Measurements from ENCODE around the gene PIGA.
"Not testable (repeated sequence)": the region's sequence is repeated elsewhere in the genome, so short reads cannot be mapped to it uniquely, and the experiment has no call there.

PIGA gene

GRCh38 chrX:15320297-15320696 is 15.0 kb downstream of the PIGA start:
- DNase-seq, result no peak

DNA sequence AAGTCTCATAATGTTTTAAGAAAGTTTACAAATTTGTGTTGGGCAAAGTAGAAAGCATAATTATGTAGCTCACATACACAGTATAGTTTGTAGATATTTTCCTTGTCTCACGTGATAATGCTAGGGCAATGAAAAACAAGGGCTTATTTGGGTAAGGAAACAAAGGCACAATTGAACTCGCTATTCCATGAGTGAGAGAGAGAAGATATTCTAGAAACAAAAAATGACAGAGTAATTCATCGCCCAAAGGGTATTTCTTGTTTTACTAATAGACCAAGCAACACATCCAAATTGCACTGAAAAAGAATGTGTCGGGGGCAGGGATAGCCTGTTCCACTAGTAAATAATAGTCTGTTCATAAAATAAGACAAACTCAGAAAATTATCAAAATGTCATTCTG is 16.2 kb downstream of the PIGA start:
- DNase-seq, result no peak

- no peak for DNase-seq
Observed at GRCh38 chrX:15315509-15315908, 19.8 kb downstream of the PIGA start, which contains the start of gene ASB11. TSS of gene ASB11 (minus strand) at chrX:15315640. CDS start at chrX:15315605, 35 bp downstream.

- no peak for DNase-seq
Observed at GRCh38 chrX:15314472-15314871, 20.9 kb downstream of the PIGA start.

- no peak for DNase-seq
Observed at GRCh38 chrX:15311119-15311518, 24.2 kb downstream of the PIGA start.

DNA sequence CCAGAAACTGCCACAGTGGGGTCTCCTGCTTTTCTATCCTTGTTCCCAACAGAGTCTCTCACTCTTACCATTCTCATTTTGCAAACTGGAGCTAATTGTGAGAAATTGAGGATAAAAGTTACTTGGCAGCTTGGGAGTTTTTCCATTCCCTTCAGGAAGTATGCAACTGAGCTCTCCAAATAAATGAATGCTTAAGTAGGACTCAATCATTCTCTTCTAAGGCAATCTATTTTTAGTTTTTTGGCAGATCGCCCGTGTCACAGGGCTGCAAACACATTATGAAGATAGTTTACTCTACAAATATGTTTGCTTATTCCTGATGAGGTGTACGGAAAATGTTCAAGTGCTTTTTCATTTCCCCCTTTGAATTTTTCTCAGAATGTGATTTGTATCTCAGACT is 25.2 kb downstream of the PIGA start:
- DNase-seq, result peak; percentile 59

- not testable (repeated sequence) for DNase-seq
Observed at GRCh38 chrX:15305899-15306298, 29.4 kb downstream of the PIGA start.

DNA sequence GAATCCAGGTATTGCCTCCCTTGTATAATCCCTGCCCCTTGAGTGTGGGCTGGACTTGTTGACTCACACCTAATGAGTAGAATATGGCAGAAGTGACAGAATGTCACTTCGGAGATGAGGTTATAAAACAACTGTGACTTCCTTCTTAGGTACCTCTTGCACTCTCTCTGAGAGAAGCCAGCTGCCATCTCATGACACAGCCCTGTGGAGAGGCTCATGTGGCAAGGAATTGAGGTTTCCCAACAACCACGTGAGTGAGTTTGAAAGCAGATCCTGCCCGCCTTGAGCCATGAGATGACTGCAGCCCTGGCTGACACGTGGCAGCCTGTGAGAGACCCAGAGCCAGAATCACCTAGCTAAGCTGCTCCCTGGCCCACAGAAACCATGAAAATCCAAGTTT is 33.4 kb downstream of the PIGA start:
- peak; percentile 44 for DNase-seq

GRCh38 chrX:15299941-15300851 is 35.1 kb downstream of the PIGA start:
- peak; percentile 40 for DNase-seq

DNA sequence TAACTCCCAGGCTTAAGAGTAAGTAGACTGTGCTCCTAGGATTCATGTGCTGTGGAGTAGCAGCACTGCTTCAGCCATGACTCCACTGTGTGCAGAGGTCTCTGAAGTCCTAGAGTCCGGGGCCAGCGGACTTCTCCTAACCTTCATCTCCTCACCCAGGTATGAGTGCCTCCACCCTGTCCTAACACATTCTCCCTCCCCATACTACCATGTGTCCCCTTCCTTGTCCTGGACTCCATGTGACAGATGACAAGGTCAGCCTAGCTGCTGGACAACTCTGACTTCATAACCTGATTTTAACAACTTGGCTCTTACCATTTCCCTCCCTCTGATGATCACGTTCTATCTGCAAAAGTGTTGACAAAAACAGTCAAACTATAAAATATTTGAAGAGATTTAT is 36.5 kb downstream of the PIGA start:
- DNase-seq, result no peak

- no peak for DNase-seq
Observed at GRCh38 chrX:15298201-15298600, 37.1 kb downstream of the PIGA start.

DNA sequence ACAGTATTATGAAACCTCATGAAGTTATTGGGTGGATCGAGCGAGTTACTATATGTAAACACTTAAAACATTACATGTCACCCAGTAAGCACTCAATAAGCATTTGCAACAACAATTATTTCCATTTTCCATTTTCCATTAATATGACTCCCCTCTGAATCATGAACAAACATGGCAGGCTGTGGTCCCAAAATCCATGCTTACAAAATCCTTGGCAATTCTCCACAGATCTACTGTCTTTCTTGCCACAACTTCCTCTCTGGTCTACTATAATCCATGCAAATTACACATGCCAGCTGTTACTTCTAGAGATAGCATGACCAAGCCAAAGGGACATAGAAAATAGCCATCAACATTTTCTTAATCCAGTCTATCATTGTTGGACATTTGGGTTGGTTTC is 41.9 kb downstream of the PIGA start:
- no peak for DNase-seq

DNA sequence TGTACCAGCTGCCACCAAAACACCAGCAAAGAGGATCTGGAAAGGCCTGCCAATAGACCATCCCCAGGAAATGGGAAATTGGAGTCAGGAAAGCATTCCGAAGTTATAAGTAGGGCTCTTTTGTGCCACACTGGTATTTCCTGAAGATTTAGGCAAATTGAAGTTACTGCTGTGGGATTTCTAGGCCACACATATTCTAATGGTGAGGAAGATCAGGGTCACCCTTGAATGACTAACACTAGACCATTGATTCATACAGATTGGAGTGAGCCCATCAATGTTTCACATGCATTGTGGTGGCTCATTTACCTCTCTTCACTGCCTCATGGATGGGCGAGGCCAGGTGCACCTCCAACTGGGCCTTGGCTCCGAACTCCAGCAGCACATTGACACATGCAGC is 42.5 kb downstream of the PIGA start:
- DNase-seq, result no peak

- DNase-seq, result no peak
Observed at GRCh38 chrX:15277604-15278003, 57.7 kb downstream of the PIGA start.

DNA sequence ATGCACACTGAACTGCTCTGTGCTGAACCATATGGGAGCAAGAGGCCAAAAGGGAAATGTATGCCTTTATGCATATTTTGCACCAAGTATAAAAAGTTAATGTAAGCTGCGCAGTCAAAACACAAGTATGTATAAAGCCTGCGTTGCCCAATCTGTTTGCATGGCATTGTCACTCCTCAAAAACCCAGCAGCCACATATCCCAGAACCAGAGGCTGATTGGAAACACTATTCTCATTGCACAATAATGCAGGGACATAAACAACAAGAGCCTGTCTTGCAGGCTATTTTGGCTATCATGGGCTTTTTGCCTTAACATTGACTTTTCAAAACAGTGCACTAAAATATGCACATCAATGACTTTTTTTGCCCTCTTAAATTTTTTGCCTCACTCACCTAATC is 60.4 kb downstream of the PIGA start:
- no peak for DNase-seq

DNA sequence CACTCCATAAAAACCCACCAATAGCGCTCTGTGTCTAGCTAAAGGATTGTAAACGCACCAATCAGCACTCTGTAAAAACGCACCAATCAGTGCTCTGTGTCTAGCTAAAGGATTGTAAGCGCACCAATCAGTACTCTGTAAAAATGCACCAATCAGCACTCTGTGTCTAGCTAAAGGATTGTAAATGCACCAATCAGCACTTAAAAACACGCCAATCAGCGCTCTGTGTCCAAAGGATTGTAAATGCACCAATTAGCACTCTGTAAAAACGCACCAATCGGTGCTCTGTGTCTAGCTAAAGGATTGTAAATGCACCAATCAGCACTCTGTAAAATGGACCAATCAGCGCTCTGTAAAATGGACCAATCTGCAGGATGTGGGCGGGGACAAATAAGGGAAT is 62.0 kb downstream of the PIGA start:
- DNase-seq, result not testable (repeated sequence)

DNA sequence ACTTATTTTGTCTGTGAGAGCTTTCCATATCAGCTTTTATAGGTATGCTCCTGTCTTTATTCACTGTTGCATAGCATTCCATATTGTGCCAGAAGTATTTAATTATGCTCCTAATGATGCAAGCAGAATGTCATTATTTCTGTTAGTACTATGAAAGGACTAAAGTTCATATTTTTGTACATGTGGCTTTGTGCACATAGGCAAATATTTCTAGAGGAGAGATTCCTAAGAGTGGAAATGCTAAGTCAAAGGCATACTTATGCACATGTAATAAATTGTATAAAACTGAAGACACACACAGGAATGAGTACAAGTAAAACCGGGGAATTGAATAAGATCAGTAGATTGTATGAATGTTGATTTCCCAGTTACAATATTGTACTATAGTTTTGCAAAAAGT is 63.6 kb downstream of the PIGA start:
- DNase-seq, result no peak

GRCh38 chrX:15269618-15270521 is 65.5 kb downstream of the PIGA start, which contains the start of gene ASB9:
TSS of gene ASB9 (minus strand) at chrX:15270083. CDS start at chrX:15269874, 209 bp downstream.
- DNase-seq, result peak; percentile 81
